HG02840 (cell line): ENCODE measurements around the gene LRRC1.
"Not testable (repeated sequence)": the region's sequence is repeated elsewhere in the genome, so short reads cannot be mapped to it uniquely, and the experiment has no call there.

Experiments
- ATAC-seq: cut with Tn5 transposase; IDR thresholded peaks from one replicate; pipeline ENCODE4 v1.9.1; 2021; ENCODE audit warnings: mild to moderate bottlenecking, moderate library complexity, moderate number of reproducible peaks; ENCODE audit not compliant: unreplicated experiment, low FRiP score

LRRC1 gene

DNA sequence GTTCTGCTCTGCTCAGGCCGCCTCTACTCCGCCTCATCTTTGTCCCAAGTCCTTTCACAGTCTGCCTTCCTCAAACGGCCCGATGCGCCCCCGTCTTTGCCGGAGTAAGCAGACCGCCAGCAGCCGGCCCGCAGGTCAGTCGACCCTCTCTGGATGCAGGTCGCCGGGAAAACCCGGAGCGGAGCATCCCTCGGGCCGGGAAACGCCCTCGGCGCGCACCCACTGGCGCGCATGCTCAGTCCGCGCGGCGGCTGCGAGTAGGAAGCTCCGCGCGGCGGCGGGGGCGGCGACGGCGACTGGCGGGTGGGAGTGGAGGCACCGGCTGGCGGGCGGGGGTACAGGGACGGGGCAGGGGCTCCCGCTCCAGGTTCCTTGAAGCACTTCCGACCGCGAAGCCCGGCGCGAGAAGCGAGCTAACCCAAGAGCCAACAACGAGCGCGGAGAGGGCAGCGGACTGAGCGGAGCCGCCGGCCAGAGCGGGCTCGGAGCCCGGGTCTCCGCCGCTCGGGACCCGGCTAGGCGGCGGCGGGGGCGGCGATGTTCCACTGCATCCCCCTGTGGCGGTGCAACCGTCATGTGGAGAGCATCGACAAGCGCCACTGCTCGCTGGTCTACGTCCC is at the start of gene LRRC1:
Gene LRRC1 (plus strand): TSS at position 286 of the 620 bp plus-strand sequence. CDS start 252 bp downstream, at position 538.
- ATAC-seq = peak; percentile 77

- no peak for ATAC-seq
Measured at GRCh38 chr6:53746442-53747103, 48.2 kb upstream of the LRRC1 start.

DNA sequence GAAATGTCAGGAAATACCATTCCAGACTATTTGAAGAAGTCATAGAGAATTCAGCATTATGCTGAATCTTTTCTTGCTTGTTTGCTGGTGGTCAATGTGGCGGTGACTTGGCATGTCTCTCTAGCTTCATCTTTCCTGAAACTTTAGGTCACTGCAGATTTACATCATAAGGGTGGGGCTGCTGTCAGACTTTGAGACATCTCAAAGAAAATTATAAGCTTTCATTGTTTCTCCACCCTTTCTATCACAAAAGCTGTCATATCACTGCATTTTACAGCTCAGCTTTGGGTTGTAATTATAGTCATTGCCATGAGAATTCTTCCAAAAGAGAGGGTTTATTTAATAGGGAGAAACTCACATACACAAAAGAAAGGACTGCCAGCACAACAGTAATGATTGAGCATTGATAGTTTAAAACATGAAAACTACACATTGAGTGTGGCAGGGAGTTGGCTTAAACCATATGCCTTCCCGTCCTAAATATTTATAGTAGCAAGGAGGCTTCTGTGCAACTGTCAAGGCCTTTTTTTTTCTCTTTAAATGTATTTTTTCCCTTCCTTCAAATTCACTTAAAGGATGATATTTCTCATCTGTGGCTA is 44.7 kb upstream of the LRRC1 start:
- no peak for ATAC-seq

DNA sequence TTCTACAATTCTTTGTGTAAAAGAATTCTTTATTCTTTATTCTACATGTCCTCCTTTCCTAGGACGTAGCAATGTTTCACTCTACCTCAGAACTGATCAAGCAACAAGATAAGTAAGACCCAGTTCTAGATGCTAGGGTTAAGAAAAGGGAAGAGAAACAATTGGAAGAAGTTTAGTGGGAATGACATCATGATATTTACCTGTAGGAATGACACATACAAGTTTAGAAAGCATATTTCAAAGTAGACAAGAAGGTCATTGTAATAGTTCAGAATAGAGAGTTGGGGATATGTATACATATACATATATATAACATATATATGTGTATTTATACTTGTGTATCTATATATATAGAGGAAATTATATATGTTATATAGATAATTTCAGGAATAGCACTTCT is 43.4 kb upstream of the LRRC1 start:
- ATAC-seq = no peak

DNA sequence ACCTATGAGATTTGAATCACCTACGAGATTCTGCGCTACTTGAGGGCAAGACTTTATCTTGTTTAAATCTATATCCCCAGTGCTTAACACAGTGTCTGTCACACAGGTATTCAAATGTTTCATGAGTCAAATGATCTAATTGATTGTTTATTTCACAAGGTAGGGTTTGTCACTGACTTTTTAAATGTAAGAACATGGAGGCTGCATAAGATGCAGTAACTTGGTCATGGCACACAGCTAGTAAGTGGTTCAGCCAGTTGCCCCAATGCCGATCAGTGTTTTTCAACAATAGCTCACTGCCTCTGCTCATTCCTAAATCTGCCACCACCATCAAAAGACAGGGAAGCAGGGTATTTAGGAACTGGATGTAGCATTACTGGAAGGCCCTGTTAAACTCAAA is 42.4 kb upstream of the LRRC1 start:
- no peak for ATAC-seq

DNA sequence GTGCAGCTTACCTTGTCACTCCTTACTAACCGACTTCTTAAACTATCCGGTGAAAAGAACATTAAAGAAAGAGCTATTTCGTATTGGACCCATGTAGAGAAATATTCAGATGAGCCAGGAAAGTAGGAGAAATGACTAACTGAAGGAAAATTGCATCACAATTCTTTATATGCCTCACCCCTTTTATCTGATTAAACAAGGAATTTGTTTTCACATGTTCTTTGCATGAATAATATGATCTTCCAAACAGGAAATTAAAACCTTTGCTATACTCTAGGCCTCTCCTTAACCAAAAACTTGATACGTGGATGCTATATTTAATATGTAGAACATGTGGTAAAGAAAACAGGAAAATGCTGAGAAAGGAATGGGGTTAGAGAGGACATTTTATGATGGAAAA is 41.9 kb upstream of the LRRC1 start:
- no peak for ATAC-seq

GRCh38 chr6:53754330-53754729 is 40.5 kb upstream of the LRRC1 start:
- ATAC-seq = no peak

- no peak for ATAC-seq
Measured at GRCh38 chr6:53756396-53756795, 38.4 kb upstream of the LRRC1 start.

- ATAC-seq = no peak
Measured at GRCh38 chr6:53758496-53758895, 36.3 kb upstream of the LRRC1 start.

- no peak for ATAC-seq
Measured at GRCh38 chr6:53761036-53761435, 33.8 kb upstream of the LRRC1 start.

GRCh38 chr6:53765270-53765669 is 29.5 kb upstream of the LRRC1 start:
- ATAC-seq = no peak

GRCh38 chr6:53766930-53767329 is 27.9 kb upstream of the LRRC1 start:
- no peak for ATAC-seq

GRCh38 chr6:53767941-53768340 is 26.9 kb upstream of the LRRC1 start:
- no peak for ATAC-seq

GRCh38 chr6:53768636-53769035 is 26.2 kb upstream of the LRRC1 start:
- no peak for ATAC-seq

DNA sequence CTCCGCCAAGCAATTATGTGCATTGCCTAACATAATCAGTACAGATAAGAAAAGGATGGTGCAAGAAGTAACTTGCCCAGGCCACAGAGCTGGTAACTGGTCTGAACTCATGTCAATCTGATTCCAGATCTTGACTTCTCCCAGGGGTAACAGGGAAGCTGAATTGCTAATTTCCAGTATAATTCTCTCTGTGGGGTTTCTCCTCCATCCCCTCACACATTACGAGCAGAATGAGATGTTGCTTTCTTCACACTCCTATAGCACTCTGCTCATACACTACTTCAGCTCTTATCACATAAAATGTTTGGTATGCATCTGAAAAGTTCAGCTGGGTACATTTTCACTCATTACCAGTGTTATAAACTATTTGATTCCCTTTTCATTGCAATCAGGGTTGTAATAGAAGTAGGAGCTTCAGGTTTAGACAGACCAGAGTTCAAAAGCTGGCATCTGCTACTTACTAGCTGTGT is 24.0 kb upstream of the LRRC1 start:
- no peak for ATAC-seq

DNA sequence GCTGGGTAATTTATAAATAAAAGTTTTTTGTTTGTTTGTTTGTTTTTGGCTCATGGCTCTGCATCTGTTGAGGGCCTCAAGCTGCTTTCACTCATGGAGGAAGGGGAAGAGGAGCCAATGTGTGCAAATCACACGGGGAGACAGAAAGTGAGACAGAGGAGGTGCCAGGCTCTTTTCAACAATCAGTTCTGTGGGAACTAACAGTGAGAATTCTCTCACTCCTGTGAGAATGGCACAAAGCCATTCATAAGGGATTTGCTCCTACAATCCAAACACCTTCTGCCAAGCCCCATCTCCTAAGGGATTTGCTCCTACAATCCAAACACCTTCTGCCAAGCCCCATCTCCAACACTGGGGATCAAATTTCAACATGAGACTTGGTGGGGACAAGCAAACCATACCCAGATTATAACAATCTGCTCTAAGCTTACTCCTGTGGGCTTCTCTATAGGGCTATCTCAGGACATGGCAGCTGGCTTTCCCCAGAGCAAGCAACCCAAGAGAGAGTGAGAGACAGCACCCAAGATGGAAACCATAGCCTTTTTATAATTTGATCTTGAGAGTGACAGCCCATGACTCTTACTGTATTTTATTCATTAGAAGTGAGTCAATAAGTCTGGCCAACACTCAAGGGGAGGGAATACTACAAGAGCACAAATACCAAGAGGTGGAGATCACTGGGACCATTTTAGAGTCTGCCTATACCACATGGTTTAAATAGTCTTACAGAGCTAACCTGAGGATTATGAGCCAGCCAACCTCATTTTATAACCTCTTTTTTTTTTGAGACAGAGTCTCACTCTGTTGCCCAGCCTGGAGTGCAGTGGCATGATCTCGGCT is 22.8 kb upstream of the LRRC1 start:
- ATAC-seq = no peak

- no peak for ATAC-seq
Measured at GRCh38 chr6:53773044-53773696, 21.6 kb upstream of the LRRC1 start.

DNA sequence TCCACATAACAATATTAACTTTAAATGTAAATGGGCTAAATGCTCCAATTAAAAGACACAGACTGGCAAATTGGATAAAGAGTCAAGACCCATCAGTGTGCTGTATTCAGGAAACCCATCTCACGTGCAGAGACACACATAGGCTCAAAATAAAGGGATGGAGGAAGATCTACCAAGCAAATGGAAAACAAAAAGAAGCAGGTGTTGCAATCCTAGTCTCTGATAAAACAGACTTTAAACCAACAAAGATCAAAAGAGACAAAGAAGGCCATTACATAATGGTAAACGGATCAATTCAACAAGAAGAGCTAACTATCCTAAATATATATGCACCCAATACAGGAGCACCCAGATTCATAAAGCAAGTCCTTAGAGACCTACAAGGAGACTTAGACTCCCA is 18.7 kb upstream of the LRRC1 start:
- not testable (repeated sequence) for ATAC-seq

DNA sequence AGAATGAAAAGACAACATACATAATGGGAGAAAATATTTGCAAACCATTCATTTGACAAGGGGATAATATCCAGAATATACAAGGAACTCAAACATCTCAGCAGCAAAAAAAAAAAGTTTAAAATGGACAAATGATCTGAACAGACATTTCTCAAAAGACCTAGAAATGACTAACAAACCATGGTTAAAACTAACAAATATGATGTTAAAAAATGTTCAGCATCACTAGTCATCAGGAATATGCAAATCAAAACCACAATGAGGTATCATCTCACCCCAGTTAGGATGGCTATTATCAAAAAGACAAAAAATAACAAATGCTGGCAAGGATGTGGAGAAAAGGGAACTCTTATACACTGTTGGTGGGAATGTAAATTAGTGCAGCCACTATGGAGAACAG is 9.8 kb upstream of the LRRC1 start:
- ATAC-seq = not testable (repeated sequence)

GRCh38 chr6:53786832-53787231 is 8.0 kb upstream of the LRRC1 start:
- no peak for ATAC-seq
